Smooth muscle cell of the brain vasculature (primary cell): Measurements from ENCODE around the gene CMPK1.

Experiments
- DNase-seq: peaks from one replicate; pipeline ENCODE4 v3.0.0-alpha.2; 2012; ENCODE audit warnings: low read depth, low spot score

Gene CMPK1

GRCh38 chr1:47396671-47397196 lies 63.1 kb downstream of the CMPK1 start:
- no peak for DNase-seq

DNA sequence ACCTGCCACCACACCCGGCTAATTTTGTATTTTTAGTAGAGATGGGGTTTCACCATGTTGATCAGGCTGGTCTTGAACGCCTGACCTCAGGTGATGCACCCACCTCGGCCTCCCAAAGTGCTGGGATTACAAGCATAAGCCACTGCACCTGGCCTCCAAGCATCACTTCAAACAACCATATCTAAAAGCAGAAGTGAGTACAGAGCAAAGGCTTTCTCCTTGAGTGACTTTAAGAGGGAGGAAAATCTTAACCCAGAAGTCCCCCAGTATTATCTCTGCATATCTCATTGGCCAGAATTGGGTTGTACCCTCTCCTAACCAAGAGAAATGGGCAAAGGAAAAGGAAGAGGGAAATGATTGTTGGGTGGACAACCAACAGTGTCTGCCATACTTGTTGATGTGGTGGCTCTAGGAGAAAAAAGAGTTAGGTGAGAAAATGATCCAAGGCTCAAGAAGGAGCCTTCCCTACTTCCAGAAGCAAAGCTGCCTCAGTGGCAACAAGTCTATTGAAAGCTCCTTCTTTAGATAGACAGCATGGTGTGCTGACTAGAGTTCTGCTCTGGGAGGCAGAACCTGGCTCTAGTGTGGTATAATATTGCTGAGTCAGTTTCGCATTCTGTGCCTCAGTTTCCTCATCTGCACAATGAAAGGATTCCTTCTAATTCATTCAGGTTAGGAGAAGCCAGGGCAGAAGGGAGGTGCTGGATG lies 65.7 kb downstream of the CMPK1 start:
- DNase-seq: no peak

GRCh38 chr1:47399846-47400155 lies 66.2 kb downstream of the CMPK1 start:
- no peak for DNase-seq

GRCh38 chr1:47401761-47402160 lies 68.2 kb downstream of the CMPK1 start:
- no peak for DNase-seq

- no peak for DNase-seq
Observed at GRCh38 chr1:47402591-47402990, 69.0 kb downstream of the CMPK1 start.

DNA sequence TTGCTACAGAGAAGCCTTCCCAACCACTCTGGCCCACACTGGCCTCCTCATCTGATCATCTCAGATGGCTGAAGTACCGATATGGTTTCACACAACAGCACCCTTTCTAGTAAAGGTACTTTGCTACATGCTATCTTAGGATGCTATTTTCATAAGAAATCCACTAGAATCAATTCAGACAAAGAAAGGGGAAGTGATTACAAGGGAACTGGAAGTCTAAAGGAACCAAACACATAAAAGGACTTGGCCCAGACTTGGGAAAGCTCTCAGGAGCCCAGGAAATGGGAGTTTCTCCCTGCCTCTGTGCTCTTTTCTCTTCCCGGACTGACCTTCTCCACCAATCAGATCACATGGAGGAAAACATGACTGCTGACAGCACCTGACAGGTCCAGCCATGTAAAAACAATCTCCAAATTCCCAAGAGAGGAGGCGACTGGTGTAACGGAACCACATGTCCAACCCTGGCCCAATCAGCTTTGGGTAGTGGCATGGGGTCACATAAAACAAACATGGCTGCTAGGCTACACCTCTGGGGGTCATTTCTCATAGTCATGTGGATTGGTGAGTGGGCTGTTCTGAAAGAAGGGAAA lies 69.8 kb downstream of the CMPK1 start:
- DNase-seq: no peak

GRCh38 chr1:47405697-47406096 lies 72.1 kb downstream of the CMPK1 start:
- no peak for DNase-seq

- DNase-seq: no peak
Observed at GRCh38 chr1:47406966-47407365, 73.4 kb downstream of the CMPK1 start.

DNA sequence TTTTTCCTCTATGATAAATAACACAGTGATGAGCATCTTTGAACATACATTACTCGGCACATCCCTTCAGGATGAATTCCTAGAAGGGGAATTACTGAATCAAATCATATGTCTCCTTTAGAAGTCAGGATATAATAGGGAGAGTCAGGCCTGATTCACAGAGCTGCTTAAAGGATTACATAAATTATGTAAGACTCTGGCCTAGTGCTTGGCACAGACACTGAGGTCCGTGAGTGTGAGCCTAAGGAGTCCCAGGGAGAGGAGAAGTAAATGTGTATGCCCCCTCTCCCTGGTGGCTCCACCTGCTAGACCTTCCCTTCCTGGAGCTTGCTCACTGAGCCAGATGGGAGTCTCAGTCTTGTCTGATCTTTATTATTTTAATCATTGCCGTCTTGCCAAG lies 73.9 kb downstream of the CMPK1 start:
- DNase-seq: no peak

DNA sequence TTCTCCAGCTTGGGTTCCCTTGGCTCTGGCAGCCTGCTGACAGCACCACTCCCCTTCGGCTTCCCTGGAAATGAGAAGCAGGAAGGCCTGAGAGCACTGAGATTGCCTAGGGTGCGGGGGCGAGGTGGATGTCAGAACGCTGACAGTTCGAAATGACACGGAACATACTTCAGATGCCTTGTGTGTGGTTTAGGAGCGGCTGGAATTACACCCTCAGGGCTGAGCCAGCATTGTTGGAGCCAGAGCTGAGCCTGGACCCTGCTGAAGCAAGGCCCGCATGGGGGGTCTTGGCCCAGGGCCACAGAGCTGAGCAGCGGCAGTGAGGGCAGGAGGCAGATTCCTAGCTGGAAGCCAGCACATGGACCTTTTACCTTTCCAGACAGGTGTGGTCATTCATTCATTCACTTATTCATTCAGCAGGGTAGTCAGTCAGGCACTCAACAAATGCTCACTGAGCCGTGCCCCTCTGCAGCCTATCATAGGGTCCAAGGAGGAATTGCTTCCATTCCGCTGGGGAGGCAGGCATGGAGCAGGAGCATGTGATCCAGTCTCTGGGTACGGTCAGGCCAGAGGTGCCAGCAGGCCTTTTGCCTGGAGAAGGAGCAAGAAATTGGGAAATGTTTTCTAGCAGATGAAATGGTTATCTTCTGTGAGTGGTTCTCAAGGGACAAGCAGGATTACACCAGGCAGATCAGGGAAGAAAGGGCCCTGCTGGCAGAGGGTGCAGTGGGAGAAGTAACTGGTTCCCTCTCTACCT lies 75.9 kb downstream of the CMPK1 start:
- DNase-seq: no peak

- no peak for DNase-seq
Observed at GRCh38 chr1:47410068-47410455, 76.5 kb downstream of the CMPK1 start.

GRCh38 chr1:47411436-47411835 lies 77.8 kb downstream of the CMPK1 start:
- no peak for DNase-seq

DNA sequence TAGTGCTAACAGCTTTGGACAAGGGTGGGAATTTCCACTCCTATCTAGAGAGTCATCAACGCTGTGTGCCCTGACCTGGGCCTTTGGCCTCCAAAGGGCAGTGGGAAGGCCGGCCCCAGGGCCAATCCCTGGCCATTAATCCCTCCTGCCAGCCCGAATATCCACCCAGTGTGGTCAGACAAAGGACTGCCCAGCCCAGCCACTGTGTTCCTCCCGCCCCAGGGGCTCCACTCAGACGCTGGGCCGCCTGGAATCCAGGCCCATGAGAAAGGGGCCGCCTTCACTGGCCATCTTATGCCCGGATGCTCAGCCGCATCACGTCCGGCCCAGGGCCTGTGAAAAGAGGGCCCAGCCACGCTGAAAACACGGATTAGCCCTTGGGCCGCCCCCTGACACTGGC lies 78.8 kb downstream of the CMPK1 start:
- DNase-seq: no peak

GRCh38 chr1:47415728-47416318 lies 82.2 kb downstream of the CMPK1 start, which contains the start of gene FOXE3:
Gene FOXE3 (plus strand): TSS chr1:47416285. CDS start chr1:47416316, 31 bp downstream.
- DNase-seq: no peak

- no peak for DNase-seq
Observed at GRCh38 chr1:47416319-47417169, 83.0 kb downstream of the CMPK1 start.

GRCh38 chr1:47417170-47418044 lies 83.8 kb downstream of the CMPK1 start:
- no peak for DNase-seq

GRCh38 chr1:47418122-47418521 lies 84.5 kb downstream of the CMPK1 start:
- DNase-seq: no peak

- no peak for DNase-seq
Observed at GRCh38 chr1:47418681-47419325, 85.2 kb downstream of the CMPK1 start.

- DNase-seq: no peak
Observed at GRCh38 chr1:47420547-47420946, 87.0 kb downstream of the CMPK1 start.

GRCh38 chr1:47423872-47424271 lies 90.3 kb downstream of the CMPK1 start:
- DNase-seq: no peak
